GM15510 (cell line): Measurements from ENCODE around the gene CCDC136.

Experiments
- POLR2A ChIP-seq: IDR thresholded peaks from 3 replicates; pipeline ENCODE4 v1.6.1; 2011; ENCODE audit warnings: borderline replicate concordance; ENCODE audit not compliant: insufficient read length; ENCODE audit errors: extremely low read depth

Gene CCDC136

DNA sequence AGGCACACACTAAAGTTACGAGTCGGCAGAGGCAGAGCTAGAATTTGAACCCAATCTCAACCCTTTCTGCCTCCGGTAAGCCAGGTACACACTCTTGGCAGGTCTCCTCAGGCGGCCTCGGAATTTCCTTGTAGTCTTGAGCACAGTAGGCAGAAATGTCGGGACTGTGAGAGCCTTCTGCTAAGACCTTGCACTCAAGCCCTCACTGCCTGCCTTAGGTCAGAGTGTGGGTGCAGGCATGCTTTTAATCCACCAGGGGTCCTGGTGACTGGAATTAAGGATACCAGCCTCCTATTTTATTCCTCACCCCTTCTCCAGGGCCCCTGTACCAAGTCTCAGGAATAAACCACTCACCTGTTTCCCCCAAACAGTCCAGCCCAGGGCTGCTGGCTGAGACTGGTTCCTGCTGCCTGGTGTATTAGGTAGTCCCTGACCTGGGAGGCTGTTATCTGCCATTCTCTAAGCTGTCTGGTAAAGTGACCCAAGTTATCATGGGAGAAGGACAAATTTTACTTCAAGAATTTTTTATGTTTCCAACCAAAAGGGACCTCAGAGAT is 71.7 kb downstream of the CCDC136 start:
- TF ChIP-seq POLR2A = no peak

DNA sequence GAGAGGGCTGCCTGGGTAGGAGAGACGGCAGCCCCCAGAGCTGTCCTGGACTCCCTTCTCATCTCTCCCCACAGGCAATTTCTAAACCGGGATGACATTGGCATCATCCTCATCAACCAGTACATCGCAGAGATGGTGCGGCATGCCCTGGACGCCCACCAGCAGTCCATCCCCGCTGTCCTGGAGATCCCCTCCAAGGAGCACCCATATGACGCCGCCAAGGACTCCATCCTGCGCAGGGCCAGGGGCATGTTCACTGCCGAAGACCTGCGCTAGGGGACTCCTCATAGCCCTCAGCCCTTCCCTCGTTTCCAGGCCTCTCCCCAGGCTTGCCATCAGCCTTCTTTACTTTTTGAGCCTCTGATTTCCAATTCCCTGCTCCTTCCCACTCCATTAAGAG is 73.5 kb downstream of the CCDC136 start:
- TF ChIP-seq POLR2A = no peak

DNA sequence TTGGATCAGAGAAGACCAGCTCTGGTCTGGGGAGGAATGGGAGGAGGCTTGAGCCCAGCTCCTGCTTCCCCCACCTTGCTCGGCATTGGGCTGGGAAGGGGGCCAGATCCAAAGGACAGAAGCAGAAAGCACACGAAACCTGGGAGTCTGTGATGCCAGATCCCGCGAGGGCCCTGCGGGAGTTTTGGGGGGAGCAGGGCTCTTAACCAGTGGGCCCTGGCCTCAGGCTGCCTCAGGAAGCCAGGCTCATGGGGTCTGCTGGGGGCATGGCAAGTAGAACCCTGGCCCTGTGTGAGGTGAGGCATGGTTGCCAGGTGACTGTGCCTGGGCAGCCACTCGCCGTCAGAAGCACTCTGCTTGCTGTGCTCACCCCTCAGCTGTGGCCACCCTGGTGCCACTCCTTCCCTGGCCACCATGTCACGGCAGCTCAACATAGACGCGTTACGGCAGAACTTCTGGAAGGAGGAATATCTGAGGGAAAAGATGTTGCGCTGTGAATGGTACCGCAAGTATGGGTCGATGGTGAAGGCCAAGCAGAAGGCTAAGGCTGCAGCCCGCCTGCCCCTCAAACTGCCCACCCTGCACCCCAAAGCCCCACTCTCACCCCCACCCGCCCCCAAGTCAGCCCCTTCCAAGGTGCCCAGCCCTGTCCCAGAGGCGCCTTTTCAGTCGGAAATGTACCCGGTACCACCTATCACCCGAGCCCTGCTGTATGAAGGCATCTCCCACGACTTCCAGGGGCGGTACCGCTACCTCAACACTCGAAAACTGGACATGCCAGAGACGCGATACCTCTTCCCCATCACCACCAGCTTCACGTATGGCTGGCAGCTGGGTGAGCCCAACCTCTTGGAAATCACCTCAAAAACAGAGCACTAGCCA is 74.5 kb downstream of the CCDC136 start:
- TF ChIP-seq POLR2A = no peak

DNA sequence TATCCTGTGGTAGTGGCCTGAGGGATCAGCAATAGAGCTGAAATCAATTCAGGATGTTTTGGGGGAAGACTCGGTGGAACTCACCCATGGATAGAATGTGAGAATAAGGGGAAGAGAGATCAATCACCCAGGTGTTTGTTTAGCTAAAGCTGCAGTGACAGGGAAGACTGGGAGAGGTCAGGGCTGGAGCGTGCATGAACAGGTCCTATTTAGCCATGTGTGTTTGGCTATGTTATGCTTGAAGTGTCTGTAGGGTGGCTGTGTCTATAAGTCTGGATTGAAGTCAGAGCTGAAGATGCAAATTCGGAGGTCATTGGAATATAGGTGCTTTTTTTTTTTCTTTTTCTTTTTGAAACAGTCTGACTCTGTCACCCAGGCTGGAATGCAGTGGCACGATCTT is 75.5 kb downstream of the CCDC136 start:
- TF ChIP-seq POLR2A = no peak

DNA sequence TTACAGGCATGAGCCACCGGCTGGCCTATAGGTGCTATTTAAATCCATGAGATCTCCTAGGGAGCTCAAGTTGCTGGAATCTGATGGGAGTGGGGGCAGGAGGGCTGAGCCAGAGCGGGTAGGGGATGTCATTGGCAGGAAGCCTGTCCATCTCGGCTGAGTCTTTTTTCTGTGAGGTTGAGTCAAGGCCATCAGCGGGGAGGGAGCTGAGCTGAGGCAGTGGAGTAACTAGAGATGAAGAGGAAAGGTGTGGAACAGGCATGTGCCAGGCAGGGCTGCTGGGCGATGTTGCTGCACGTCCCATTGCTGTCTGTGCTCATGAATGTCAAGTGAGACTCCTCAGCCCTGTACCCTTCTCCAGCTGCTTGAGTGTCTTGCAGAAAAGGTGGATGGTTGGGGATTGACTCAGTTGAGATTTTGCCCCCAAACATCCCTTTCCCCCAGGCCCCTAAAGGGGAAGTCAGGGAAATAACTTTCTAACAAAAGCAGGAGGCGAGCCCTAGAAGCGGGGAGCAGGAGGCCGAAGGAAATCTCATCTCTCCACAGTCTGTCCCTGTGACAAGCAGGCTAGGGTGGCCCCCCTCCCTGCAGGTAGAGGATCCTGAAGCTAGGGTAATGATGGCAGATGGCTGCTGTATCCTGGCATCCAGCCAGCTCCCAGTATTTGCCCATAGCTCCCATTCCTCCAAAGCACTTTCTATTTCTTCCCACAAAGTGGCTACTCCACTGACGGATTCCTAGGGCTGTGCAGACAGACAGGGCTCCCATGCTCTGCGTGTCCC is 76.3 kb downstream of the CCDC136 start:
- TF ChIP-seq POLR2A = no peak

DNA sequence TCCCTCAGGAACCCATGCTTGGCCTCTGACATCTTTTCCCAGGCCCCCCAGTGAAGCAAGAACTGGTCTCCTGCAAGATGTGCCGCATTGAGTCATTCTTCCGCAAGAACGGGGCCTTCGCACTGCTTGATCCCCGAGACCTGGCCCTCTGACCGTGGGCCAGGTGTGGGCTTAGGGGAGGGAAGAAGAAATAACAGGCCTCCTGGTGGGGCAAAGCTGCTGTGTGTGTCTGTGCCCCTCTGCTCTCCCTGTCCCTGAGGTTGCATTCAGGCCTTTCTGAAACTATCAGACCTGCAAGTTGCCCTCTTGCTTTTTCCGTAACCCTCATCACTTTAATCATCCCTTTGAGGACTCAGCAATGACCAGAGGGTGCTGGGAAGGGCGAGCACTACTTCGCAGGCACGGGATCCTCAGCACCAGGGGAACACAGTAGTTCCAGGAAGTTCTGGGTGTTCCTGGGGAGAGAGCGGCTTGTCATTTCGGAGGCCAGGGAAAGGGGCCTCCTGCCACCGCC is 76.9 kb downstream of the CCDC136 start:
- no peak for TF ChIP-seq POLR2A

DNA sequence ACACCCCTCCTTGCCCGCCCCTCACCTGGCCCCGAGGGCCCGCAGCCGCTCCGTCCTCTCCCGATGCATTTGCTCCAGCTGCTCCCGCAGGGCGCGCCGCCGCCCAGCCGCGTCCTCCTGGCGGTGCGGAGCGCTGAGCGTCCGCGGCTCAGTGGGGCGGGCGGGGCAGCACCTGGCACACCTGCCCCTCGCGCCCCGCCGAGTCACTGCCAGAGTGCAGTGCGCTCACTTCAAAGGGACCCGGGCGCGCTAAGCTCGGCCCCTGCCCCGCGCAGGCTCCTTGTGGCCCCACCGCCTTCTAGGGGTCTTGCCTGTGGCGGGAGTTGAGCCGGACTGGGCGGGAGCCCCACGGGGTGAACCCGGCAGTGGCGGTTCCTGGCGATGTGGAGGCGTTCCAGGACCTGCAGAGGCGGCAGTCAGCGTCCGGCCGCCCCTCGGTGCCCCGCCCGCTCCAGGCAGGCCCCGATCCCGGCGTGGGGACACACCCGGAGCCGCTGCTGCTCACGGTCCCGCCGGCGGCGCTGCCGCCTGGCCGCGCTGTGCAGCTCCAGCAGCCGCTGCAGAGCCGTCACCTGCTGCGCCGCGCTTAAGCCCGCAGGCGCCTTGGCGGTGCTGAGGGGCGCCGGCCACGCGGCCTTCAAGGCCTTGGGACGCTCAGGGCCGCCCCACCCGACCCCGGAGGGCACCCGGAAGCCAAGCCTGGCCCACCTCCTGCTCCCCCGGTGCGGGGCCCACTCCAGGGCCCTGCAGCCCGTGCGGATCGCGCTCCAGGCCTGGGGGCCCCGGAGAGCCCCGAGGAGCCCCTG is 77.6 kb downstream of the CCDC136 start:
- no peak for TF ChIP-seq POLR2A

DNA sequence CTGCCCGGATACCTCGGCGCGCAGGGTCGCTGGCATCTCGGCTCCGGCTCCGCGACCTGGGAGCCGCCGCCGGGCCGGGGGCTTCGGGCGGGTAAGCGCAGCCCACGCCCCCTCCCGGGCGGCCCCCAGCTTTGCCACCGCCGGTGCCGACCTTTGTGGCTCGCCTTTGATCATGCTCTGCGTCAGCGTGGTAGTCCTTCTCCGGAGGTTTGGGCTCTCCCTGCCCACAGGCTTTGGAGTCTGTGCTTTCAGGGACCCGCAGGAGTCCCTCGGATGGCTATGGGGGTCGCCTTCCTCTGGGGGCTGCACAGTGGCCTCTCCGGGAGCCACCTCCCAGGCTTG is 78.1 kb downstream of the CCDC136 start:
- no peak for TF ChIP-seq POLR2A

DNA sequence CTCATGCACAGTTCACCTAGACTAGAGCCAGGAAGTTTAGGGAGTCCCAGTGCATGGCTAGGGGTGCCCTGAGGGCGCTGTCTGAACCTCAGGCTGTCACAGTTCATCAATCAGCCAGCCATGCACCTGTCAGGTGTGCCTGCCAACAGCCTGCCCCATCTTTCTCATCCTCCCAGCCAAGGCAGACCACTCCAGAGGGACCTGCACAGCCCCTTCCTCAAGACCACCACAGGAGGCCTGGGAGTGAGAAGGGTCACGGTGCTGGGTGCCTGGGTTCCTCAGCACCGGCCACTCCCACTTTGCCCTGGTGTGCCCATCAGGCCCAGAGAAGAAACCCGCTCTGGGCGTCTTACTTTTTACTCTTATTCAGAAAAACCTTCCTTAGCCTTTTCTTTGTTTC is 79.3 kb downstream of the CCDC136 start:
- no peak for TF ChIP-seq POLR2A
